ENCODE results near the gene PGF. TPM values are rescaled to one million over a fixed set of nuclear protein-coding genes. Genes with fewer than 3 reads are reported as not detected.

Gene PGF
- total RNA-seq, 1 experiment from 2014 or later: 9.1 TPM

- H3K4me3 Mint-ChIP-seq (ENCODE audit: unreplicated experiment): no peak overlapping the region
- no peaks in the 10 kb centered on the region for H3K27me3 Mint-ChIP-seq (ENCODE audit: insufficient read depth, unreplicated experiment)
- intact Hi-C loops (cut with micrococcal nuclease; ENCODE audit: unreplicated experiment): no loop called here
- no peaks in the 10 kb centered on the region for H3K9me3 Mint-ChIP-seq (ENCODE audit: unreplicated experiment)
- H3K9me3 ChIP-seq: no peaks in the 10 kb centered on the region
- no peaks in the 10 kb centered on the region for H3K4me1 Mint-ChIP-seq (ENCODE audit: low read depth, unreplicated experiment)
- no peaks in the 10 kb centered on the region for H3K4me1 ChIP-seq
- POLR2A ChIA-PET: no interaction called here
- no peaks in the 10 kb centered on the region for H3K36me3 ChIP-seq (ENCODE audit: control insufficient read depth, insufficient read depth, low read length)
- no peak for TF ChIP-seq CTCF (IDR thresholded peaks at IDR 0.05; ENCODE audit: insufficient read depth in 1 of 2, low read depth in 1 of 2, low read length in 1 of 2, severe bottlenecking in 1 of 2, unreplicated experiment in 1 of 2)
- H3K27ac Mint-ChIP-seq (ENCODE audit: unreplicated experiment): no peak overlapping the region
- H3K27me3 ChIP-seq (replicated peaks; ENCODE audit: control insufficient read depth, insufficient read depth, low read length): no peaks in the 10 kb centered on the region
- DNase-seq: no peak
- CTCF ChIA-PET: no interaction called here
- no peak overlapping the region for H3K4me3 ChIP-seq (ENCODE audit: low read depth, low read length)
- peaks cover 4% of the 10 kb centered on the region for H3K36me3 Mint-ChIP-seq (ENCODE audit: insufficient read depth, unreplicated experiment)
- BruUV-seq (replicated peaks): no TSS peak
These were observed 41.9 kb downstream of the PGF start for GRCh38 chr14:74913393-74913910.

- H3K36me3 ChIP-seq (ENCODE audit: control insufficient read depth, insufficient read depth, low read length): no peaks in the 10 kb centered on the region
- no peak overlapping the region for H3K27ac Mint-ChIP-seq (ENCODE audit: unreplicated experiment)
- no peak overlapping the region for H3K4me3 Mint-ChIP-seq (ENCODE audit: unreplicated experiment)
- no peaks in the 10 kb centered on the region for H3K9me3 Mint-ChIP-seq (ENCODE audit: unreplicated experiment)
- no peak overlapping the region for H3K4me3 ChIP-seq (ENCODE audit: low read depth, low read length)
- intact Hi-C loops (cut with micrococcal nuclease; ENCODE audit: unreplicated experiment): no loop called here
- TF ChIP-seq CTCF (IDR thresholded peaks at IDR 0.05; ENCODE audit: insufficient read depth in 1 of 2, low read depth in 1 of 2, low read length in 1 of 2, severe bottlenecking in 1 of 2, unreplicated experiment in 1 of 2): no peak
- ChIA-PET POLR2A (no interaction called here), CTCF (interaction anchor here (1.8 kb wide), 1 partner anchor 176 kb away, joined by 7 read pairs; no protein-coding TSS in a partner anchor)
- DNase-seq: no peak
- H3K27me3 ChIP-seq (replicated peaks; ENCODE audit: control insufficient read depth, insufficient read depth, low read length): no peaks in the 10 kb centered on the region
- peaks cover 4% of the 10 kb centered on the region for H3K36me3 Mint-ChIP-seq (ENCODE audit: insufficient read depth, unreplicated experiment)
- no peaks in the 10 kb centered on the region for H3K9me3 ChIP-seq
- BruUV-seq (replicated peaks): no TSS peak
- H3K4me1 Mint-ChIP-seq (ENCODE audit: low read depth, unreplicated experiment): no peaks in the 10 kb centered on the region
- no peaks in the 10 kb centered on the region for H3K4me1 ChIP-seq
- H3K27me3 Mint-ChIP-seq (ENCODE audit: insufficient read depth, unreplicated experiment): no peaks in the 10 kb centered on the region
These were observed 42.6 kb downstream of the PGF start for GRCh38 chr14:74912801-74913200.

- no peak overlapping the region for H3K27ac Mint-ChIP-seq (ENCODE audit: unreplicated experiment)
- no peaks in the 10 kb centered on the region for H3K27me3 Mint-ChIP-seq (ENCODE audit: insufficient read depth, unreplicated experiment)
- H3K36me3 Mint-ChIP-seq (ENCODE audit: insufficient read depth, unreplicated experiment): peaks cover 4% of the 10 kb centered on the region
- H3K4me3 Mint-ChIP-seq (ENCODE audit: unreplicated experiment): no peak overlapping the region
- DNase-seq: no peak
- BruUV-seq (replicated peaks): no TSS peak
- no peaks in the 10 kb centered on the region for H3K9me3 ChIP-seq
- no peaks in the 10 kb centered on the region for H3K4me1 ChIP-seq
- no peaks in the 10 kb centered on the region for H3K36me3 ChIP-seq (ENCODE audit: control insufficient read depth, insufficient read depth, low read length)
- CTCF ChIA-PET: interaction anchor here (1.0 to 1.8 kb wide), 2 partner anchors 11 to 177 kb away, joined by 5 to 7 read pairs; partner anchors contain the start of gene RPS6KL1
- H3K9me3 Mint-ChIP-seq (ENCODE audit: unreplicated experiment): no peaks in the 10 kb centered on the region
- intact Hi-C loops (cut with micrococcal nuclease; ENCODE audit: unreplicated experiment): no loop called here
- no peaks in the 10 kb centered on the region for H3K4me1 Mint-ChIP-seq (ENCODE audit: low read depth, unreplicated experiment)
- no peaks in the 10 kb centered on the region for H3K27me3 ChIP-seq (replicated peaks; ENCODE audit: control insufficient read depth, insufficient read depth, low read length)
- no peak for TF ChIP-seq CTCF (IDR thresholded peaks at IDR 0.05; ENCODE audit: insufficient read depth in 1 of 2, low read depth in 1 of 2, low read length in 1 of 2, severe bottlenecking in 1 of 2, unreplicated experiment in 1 of 2)
- POLR2A ChIA-PET: no interaction called here
- H3K4me3 ChIP-seq (ENCODE audit: low read depth, low read length): no peak overlapping the region
These were observed 43.3 kb downstream of the PGF start for GRCh38 chr14:74912111-74912510.
